22Rv1 (cell line): ENCODE data around the gene CREB5.

ENCODE experiments used
- H3K27ac ChIP-seq: fragments of 450-650 bp; 2 replicates; pipeline ENCODE4 v1.5.1; 2017
- ZFX ChIP-seq: fragments of 450-650 bp; IDR thresholded peaks from 2 replicates; pipeline ENCODE4 v1.6.1; 2017; ENCODE audit warnings: antibody characterized with exemption, borderline replicate concordance
- TF ChIP-seq, protein P1 (sequence below): fragments of 450-650 bp; IDR thresholded peaks from 2 replicates; pipeline ENCODE4 v1.5.1; 2017; ENCODE audit warnings: mild to moderate bottlenecking

CREB5 gene

DNA sequence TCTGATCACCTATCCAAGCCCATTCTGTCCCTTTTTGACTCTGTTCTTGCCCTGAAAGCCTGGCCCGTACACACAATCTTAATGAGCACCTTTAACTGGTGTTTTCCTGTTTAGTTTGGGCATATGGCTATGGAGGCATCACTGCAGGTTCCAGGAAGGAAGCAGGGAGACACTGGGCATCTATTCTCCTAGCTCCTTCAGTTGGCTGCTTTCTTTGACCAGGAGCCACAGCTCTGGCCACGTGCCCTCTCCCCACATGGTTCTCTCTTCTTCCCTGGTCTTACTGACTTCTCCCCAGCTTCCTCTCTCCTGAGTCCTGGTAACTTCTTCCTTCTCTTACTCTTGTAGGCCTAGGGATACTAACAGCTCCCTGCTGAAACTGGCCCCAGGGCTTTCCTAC lies 144.4 kb downstream of the CREB5 start:
- TF ChIP-seq, protein P1, sequence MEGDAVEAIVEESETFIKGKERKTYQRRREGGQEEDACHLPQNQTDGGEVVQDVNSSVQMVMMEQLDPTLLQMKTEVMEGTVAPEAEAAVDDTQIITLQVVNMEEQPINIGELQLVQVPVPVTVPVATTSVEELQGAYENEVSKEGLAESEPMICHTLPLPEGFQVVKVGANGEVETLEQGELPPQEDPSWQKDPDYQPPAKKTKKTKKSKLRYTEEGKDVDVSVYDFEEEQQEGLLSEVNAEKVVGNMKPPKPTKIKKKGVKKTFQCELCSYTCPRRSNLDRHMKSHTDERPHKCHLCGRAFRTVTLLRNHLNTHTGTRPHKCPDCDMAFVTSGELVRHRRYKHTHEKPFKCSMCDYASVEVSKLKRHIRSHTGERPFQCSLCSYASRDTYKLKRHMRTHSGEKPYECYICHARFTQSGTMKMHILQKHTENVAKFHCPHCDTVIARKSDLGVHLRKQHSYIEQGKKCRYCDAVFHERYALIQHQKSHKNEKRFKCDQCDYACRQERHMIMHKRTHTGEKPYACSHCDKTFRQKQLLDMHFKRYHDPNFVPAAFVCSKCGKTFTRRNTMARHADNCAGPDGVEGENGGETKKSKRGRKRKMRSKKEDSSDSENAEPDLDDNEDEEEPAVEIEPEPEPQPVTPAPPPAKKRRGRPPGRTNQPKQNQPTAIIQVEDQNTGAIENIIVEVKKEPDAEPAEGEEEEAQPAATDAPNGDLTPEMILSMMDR = no peak
- no peak for TF ChIP-seq ZFX
- H3K27ac ChIP-seq = no peak overlapping the region

DNA sequence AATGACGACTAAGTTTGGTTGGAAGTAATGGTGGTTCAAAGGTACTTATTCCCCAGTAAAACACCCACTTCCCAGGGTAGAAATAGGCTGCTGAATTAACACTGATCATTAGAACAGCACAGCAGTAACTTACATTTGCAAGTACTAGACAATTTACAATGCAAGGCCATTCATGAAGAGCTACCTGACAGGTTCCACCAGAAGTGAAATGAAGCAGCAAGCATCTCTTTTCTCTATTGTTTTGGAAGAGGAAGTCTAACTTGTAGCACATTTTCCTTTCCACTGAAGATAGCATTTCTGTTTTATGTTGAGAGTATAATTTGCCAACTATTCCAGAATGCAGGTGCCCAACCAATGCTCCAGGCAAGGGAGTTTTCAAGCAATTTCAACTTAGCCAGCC lies 145.9 kb downstream of the CREB5 start:
- no peak overlapping the region for H3K27ac ChIP-seq
- no peak for TF ChIP-seq ZFX
- TF ChIP-seq, protein P1 = no peak

DNA sequence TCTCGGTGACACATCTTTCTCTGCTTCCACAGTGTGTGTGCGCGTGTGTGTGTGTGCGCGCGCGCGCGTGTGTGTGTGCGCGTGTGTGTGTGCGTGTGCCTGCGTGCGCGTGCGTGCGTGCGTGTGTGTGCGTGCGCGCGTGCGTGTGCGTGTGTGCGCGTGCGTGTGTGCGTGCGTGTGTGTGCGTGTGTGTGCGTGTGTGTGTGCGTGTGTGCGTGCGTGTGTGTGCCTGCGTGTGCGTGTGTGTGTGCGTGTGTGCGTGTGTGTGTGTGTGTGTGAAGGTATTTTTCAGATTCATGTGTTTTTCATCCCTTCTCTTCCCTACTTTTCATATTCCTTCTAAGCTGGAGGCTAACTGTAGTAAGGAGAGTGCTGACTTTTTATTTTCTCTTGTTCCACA lies 148.4 kb downstream of the CREB5 start:
- H3K27ac ChIP-seq = no peak overlapping the region
- TF ChIP-seq, protein P1 = no peak
- no peak for TF ChIP-seq ZFX

DNA sequence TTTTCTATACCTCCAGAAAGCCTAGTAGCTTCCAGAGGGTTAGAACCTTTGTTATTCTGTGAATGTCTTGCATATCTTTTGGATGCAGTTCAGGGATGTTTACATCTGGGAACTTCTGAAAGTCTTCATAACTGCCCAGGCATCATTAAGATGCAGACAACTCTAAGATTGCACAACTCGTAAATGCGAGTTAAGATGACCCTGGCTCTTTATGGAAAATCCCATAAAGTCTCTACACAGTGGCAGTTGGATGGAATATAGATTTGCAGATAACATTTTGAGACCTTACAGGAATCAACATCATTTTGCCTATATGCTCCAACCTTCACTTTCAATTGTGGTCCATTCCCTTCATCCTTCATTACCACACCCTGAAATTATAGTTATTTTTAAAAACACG lies 151.7 kb downstream of the CREB5 start:
- H3K27ac ChIP-seq = no peak overlapping the region
- TF ChIP-seq, protein P1 = no peak
- no peak for TF ChIP-seq ZFX

DNA sequence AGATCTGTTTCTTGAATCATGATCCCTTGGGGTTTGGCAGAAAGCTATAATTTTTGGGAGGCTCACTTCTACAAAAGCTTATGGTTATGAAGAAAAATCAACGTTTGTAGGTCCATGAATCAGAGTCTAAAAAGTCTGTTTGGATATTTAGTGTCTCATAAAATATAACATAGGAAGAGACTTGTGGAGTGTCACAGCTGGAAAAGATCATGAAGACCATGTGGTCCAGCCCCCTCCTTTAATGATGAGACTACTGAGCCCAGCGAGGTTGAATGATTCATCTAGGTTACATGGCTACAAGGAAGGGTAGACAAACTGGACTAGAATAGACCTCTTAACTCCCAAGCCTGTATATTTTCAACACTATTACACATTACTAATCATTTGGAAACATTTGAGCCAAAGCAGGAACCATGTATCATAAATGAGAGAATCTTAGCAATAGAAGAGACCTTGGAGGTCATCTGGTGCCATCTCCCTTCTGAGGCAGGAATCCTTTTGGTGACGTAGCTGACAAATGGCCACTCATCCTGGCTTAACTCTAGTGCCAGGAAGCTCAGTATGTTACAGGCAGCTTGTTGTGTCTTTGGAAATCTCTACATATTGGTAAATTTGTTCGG lies 152.5 kb downstream of the CREB5 start:
- TF ChIP-seq, protein P1 = no peak
- no peak for TF ChIP-seq ZFX
- no peak overlapping the region for H3K27ac ChIP-seq

DNA sequence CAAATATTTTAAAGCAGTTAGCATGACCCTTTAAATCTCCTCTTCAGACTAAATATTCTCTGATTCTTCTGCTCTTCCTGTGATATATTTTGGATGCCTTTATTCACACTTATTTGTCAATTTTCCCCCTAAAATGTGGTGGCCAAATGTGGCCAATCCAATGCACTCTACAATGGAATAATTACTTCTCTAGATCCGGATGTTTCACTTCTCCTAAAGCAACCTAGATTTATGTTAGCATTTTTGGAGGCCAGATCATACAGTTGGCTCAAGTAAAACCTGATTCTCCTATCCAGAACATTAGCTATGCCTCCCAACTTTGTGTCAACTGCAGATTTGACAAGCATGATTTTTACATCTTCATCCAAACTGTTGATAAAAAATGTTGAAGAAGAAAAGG lies 153.7 kb downstream of the CREB5 start:
- TF ChIP-seq ZFX = no peak

DNA sequence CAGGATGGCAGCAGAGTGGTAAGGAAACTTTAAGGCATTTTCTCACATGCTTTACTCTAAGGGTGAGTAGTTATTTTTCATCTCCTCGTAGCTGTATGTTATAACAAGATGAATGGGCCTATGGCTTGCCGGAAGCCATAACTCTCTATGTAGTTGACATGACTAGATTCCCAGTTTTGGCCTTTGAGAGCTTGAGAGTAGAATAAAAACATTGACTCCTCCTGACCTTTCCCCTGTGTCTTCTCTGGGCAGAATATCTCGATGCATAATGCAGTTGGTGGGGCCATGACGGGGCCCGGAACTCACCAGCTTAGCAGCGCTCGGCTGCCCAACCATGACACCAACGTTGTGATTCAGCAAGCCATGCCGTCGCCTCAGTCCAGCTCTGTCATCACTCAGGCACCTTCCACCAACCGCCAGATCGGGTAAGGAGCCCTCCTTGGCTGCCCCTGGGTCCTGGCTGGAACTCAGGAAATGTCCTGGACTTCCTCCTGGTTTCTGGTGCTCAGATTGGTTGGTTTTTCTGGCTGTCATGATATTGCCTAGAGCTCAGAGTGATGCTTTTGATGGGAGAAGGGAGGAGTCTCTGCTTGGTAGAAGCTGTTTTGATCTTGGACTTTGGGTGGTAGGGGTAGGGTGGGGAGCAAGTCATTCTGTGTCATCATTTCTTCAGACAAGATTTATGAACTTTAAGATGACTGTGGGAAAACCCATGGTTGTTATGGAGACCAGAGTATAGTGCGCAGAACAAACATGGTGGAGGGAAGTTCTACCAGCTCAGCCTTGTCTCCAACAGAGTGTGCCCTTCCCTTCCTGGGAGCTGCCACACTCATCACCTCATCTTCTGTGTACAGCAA lies 158.0 kb downstream of the CREB5 start:
- no peak overlapping the region for H3K27ac ChIP-seq
- no peak for TF ChIP-seq ZFX
- TF ChIP-seq, protein P1 = no peak

More for the DNA sequence above, 153.7 kb downstream of the CREB5 start:
- no peak overlapping the region for H3K27ac ChIP-seq
